T-helper 9 cell (primary cell): Measurements from ENCODE around the gene LRP5.
"Not testable (repeated sequence)": the region's sequence is repeated elsewhere in the genome, so short reads cannot be mapped to it uniquely, and the experiment has no call there.

Source experiments
- DNase-seq: peaks from one replicate; pipeline ENCODE4 v3.0.0-alpha.2; 2020

Gene LRP5

GRCh38 chr11:68282141-68282860 is 30.1 kb upstream of the LRP5 start:
- DNase-seq = no peak

GRCh38 chr11:68282861-68283230 is 29.5 kb upstream of the LRP5 start:
- DNase-seq = no peak

- not testable (repeated sequence) for DNase-seq
Measured at GRCh38 chr11:68284588-68284987, 27.8 kb upstream of the LRP5 start.

GRCh38 chr11:68287419-68287818 is 25.0 kb upstream of the LRP5 start:
- DNase-seq = no peak

- DNase-seq = no peak
Measured at GRCh38 chr11:68289456-68289855, 22.9 kb upstream of the LRP5 start.

- DNase-seq = no peak
Measured at GRCh38 chr11:68293708-68294107, 18.7 kb upstream of the LRP5 start.

- DNase-seq = no peak
Measured at GRCh38 chr11:68295271-68295670, 17.1 kb upstream of the LRP5 start.

- DNase-seq = no peak
Measured at GRCh38 chr11:68295940-68296339, 16.5 kb upstream of the LRP5 start.

GRCh38 chr11:68296344-68297051 is 15.9 kb upstream of the LRP5 start:
- DNase-seq = no peak

GRCh38 chr11:68297052-68297378 is 15.4 kb upstream of the LRP5 start:
- DNase-seq = no peak

GRCh38 chr11:68297494-68297811 is 14.9 kb upstream of the LRP5 start:
- DNase-seq = no peak

GRCh38 chr11:68297812-68298658 is 14.4 kb upstream of the LRP5 start:
- peak; percentile 67 for DNase-seq

GRCh38 chr11:68298659-68299516 is 13.5 kb upstream of the LRP5 start:
- no peak for DNase-seq

- DNase-seq = not testable (repeated sequence)
Measured at GRCh38 chr11:68299517-68299879, 12.9 kb upstream of the LRP5 start.

- DNase-seq = no peak
Measured at GRCh38 chr11:68300076-68300830, 12.1 kb upstream of the LRP5 start.

GRCh38 chr11:68302256-68302655 is 10.1 kb upstream of the LRP5 start:
- no peak for DNase-seq

- no peak for DNase-seq
Measured at GRCh38 chr11:68302670-68303069, 9.7 kb upstream of the LRP5 start.

- DNase-seq = no peak
Measured at GRCh38 chr11:68303083-68303482, 9.3 kb upstream of the LRP5 start.

GRCh38 chr11:68303982-68304780 is 8.2 kb upstream of the LRP5 start:
- DNase-seq = no peak

GRCh38 chr11:68306636-68307035 is 5.8 kb upstream of the LRP5 start:
- DNase-seq = no peak

GRCh38 chr11:68308068-68308467 is 4.3 kb upstream of the LRP5 start:
- no peak for DNase-seq
